ENCODE results near the gene AIDA.
"Not testable (repeated sequence)": the region's sequence is repeated elsewhere in the genome, so short reads cannot be mapped to it uniquely, and the experiment has no call there.

AIDA gene

GRCh38 chr1:222713091-222713961, 1.0 kb upstream of the AIDA start:
- DNase-seq (ENCODE audit: low spot score), result peak; percentile 94

- peak; percentile 54 for DNase-seq (ENCODE audit: low spot score)
Observed at GRCh38 chr1:222711319-222712252, 705 bp downstream of the AIDA start.

- DNase-seq (ENCODE audit: low spot score), result no peak
Observed at GRCh38 chr1:222709700-222710153, 2.6 kb downstream of the AIDA start.

GRCh38 chr1:222706815-222707214, 5.5 kb downstream of the AIDA start:
- DNase-seq (ENCODE audit: low spot score), result peak; percentile 19

GRCh38 chr1:222704260-222704659, 8.0 kb downstream of the AIDA start:
- no peak for DNase-seq (ENCODE audit: low spot score)

- DNase-seq (ENCODE audit: low spot score), result no peak
Observed at GRCh38 chr1:222702210-222702609, 10.1 kb downstream of the AIDA start.

GRCh38 chr1:222697826-222698225, 14.5 kb downstream of the AIDA start:
- no peak for DNase-seq (ENCODE audit: low spot score)

- no peak for DNase-seq (ENCODE audit: low spot score)
Observed at GRCh38 chr1:222697203-222697602, 15.1 kb downstream of the AIDA start.

GRCh38 chr1:222696741-222697140, 15.6 kb downstream of the AIDA start:
- DNase-seq (ENCODE audit: low spot score), result no peak

- DNase-seq (ENCODE audit: low spot score), result no peak
Observed at GRCh38 chr1:222694927-222695326, 17.4 kb downstream of the AIDA start.

GRCh38 chr1:222691016-222691415, 21.3 kb downstream of the AIDA start:
- DNase-seq (ENCODE audit: low spot score), result no peak

- DNase-seq (ENCODE audit: low spot score), result no peak
Observed at GRCh38 chr1:222680080-222680479, 32.2 kb downstream of the AIDA start.

GRCh38 chr1:222670110-222670509, 42.2 kb downstream of the AIDA start:
- DNase-seq (ENCODE audit: low spot score), result no peak

GRCh38 chr1:222669107-222669506, 43.2 kb downstream of the AIDA start:
- DNase-seq (ENCODE audit: low spot score), result not testable (repeated sequence)

- DNase-seq (ENCODE audit: low spot score), result not testable (repeated sequence)
Observed at GRCh38 chr1:222668184-222668583, 44.1 kb downstream of the AIDA start.

GRCh38 chr1:222665964-222666363, 46.3 kb downstream of the AIDA start:
- no peak for DNase-seq (ENCODE audit: low spot score)

GRCh38 chr1:222663431-222663934, 48.8 kb downstream of the AIDA start:
- DNase-seq (ENCODE audit: low spot score), result no peak

- DNase-seq (ENCODE audit: low spot score), result no peak
Observed at GRCh38 chr1:222657899-222658298, 54.4 kb downstream of the AIDA start.

- DNase-seq (ENCODE audit: low spot score), result no peak
Observed at GRCh38 chr1:222656391-222657155, 55.7 kb downstream of the AIDA start.

- no peak for DNase-seq (ENCODE audit: low spot score)
Observed at GRCh38 chr1:222654849-222655248, 57.4 kb downstream of the AIDA start.

GRCh38 chr1:222653178-222653827, 59.0 kb downstream of the AIDA start:
- DNase-seq (ENCODE audit: low spot score), result no peak
